HepG2 (cell line): ENCODE results near the gene NID1. TPM values are rescaled to one million over a fixed set of nuclear protein-coding genes. Genes with fewer than 3 reads are reported as not detected.

Source experiments
- ATAC-seq: fragments of 200-7000 bp; cut with Tn5 transposase; 3 replicates; pipeline ENCODE4 v1.9.1; 2020; ENCODE audit warnings: mild to moderate bottlenecking, moderate library complexity
- BruUV-seq: library from RNA; stranded (reverse); fragments of 400-500 nt; replicated peaks from 2 replicates; lab custom pipeline; 2021; lab: Mats Ljungman, UMichigan
- CTCF ChIA-PET: fragments of 300-600 bp; formaldehyde crosslinking; extraction: SDS; loops from one replicate; lab custom pipeline; 2021; ENCODE audit warnings: low total read pairs, inconsistent platforms, low intra/inter-chr PET ratio; lab: Yijun Ruan, JAX
- POLR2A ChIA-PET: fragments of 350-600 bp; sonication (Branson Sonifier 250); formaldehyde crosslinking; loops from one replicate; lab custom pipeline; 2020; ENCODE audit warnings: antibody characterized with exemption, inconsistent platforms; lab: Yijun Ruan, JAX
- DNase-seq: peaks from one replicate; pipeline ENCODE4 v3.0.0-alpha.2; 2015; ENCODE audit warnings: low spot score
- FAIRE-seq: peaks from 3 replicates; lab custom pipeline; 2011; peaks lifted over from hg19 to GRCh38; lab: Jason Lieb, UNC
- H2AFZ ChIP-seq: one replicate; pipeline ENCODE4 v1.6.1; 2011; ENCODE audit warnings: low read length, inconsistent platforms
- H3K27ac ChIP-seq: fragments of 300-600 bp; 3 replicates; pipeline ENCODE4 v1.8.0; 2011; ENCODE audit warnings: mixed run types, mild to moderate bottlenecking, mixed read lengths, low read length, inconsistent platforms; ENCODE audit not compliant: insufficient read depth; ENCODE audit errors: extremely low read length
- H3K27me3 ChIP-seq, 2 experiments: fragments of 200-600 bp in 1 of 2; 2 replicates in 1 of 2; 3 replicates in 1 of 2; pipeline versions ENCODE4 v1.6.0 to v1.8.0; 2011; ENCODE audit warnings: low read length in 2 of 2, mild to moderate bottlenecking in 2 of 2, moderate library complexity in 2 of 2, inconsistent platforms in 1 of 2; ENCODE audit not compliant: insufficient read depth in 2 of 2, control insufficient read depth in 1 of 2
- H3K36me3 ChIP-seq, 2 experiments: fragments of 200-600 bp in 1 of 2; replicated peaks in 1 of 2; 2 replicates in 1 of 2; 3 replicates in 1 of 2; pipeline versions ENCODE4 v1.5.1 to v1.8.0; 2011; ENCODE audit warnings: low read length in 2 of 2, inconsistent platforms in 1 of 2; ENCODE audit not compliant: insufficient read depth in 2 of 2, control insufficient read depth in 1 of 2
- H3K4me1 ChIP-seq: 2 replicates; pipeline ENCODE4 v1.5.1; 2012; ENCODE audit warnings: low read length, inconsistent platforms; ENCODE audit not compliant: insufficient read depth
- H3K4me2 ChIP-seq: 2 replicates; pipeline ENCODE4 v1.6.0; 2011; ENCODE audit warnings: low read depth, low read length, inconsistent platforms
- H3K4me3 ChIP-seq, 3 experiments: fragments of 200-600 bp in 1 of 3; sonication (generic), shearing (Covaris generic) in 1 of 3; replicated peaks in 1 of 3; 2 replicates each; pipeline ENCODE4 v1.5.1; 2011 to 2016; ENCODE audit warnings: low read length in 3 of 3, inconsistent platforms in 2 of 3, low read depth in 2 of 3, mild to moderate bottlenecking in 2 of 3, control low read depth in 1 of 3, mixed read lengths in 1 of 3; ENCODE audit not compliant: insufficient read depth in 1 of 3
- H3K79me2 ChIP-seq: one replicate; pipeline ENCODE4 v1.6.1; 2011; ENCODE audit warnings: low read length, inconsistent platforms; ENCODE audit not compliant: insufficient read depth
- H3K9ac ChIP-seq: 2 replicates; pipeline ENCODE4 v1.6.0; 2011; ENCODE audit warnings: mild to moderate bottlenecking, low read depth, low read length, inconsistent platforms; ENCODE audit not compliant: insufficient read depth
- H3K9me3 ChIP-seq: 2 replicates; pipeline ENCODE4 v1.5.1; 2012; ENCODE audit warnings: mild to moderate bottlenecking, low read length
- H4K20me1 ChIP-seq: 2 replicates; pipeline ENCODE4 v1.6.0; 2011; ENCODE audit warnings: inconsistent platforms, mild to moderate bottlenecking, low read length, moderate library complexity; ENCODE audit not compliant: insufficient read depth
- AHDC1 ChIP-seq: sonication (generic); formaldehyde crosslinking; IDR thresholded peaks from 2 replicates; pipeline ENCODE4 v1.5.1; 2020; ENCODE audit warnings: mild to moderate bottlenecking, missing genetic modification reagents, borderline replicate concordance
- BRCA1 ChIP-seq: sonication (generic); formaldehyde crosslinking; IDR thresholded peaks from 2 replicates; pipeline ENCODE4 v1.4.0; 2020; ENCODE audit warnings: missing genetic modification reagents
- FOSL1 ChIP-seq: sonication (generic); formaldehyde crosslinking; IDR thresholded peaks from 2 replicates; pipeline ENCODE4 v1.9.0; 2021; ENCODE audit warnings: missing genetic modification reagents, borderline replicate concordance
- IRF2 ChIP-seq: IDR thresholded peaks from 2 replicates; pipeline ENCODE4 v1.6.1; 2018; ENCODE audit warnings: missing genetic modification reagents, missing compliant biosample characterization
- UBTF ChIP-seq: sonication (generic); formaldehyde crosslinking; IDR thresholded peaks from 2 replicates; pipeline ENCODE4 v1.4.0; 2020; ENCODE audit warnings: mild to moderate bottlenecking, missing genetic modification reagents
- ZMAT3 ChIP-seq: sonication (generic); formaldehyde crosslinking; conservative IDR thresholded peaks from 2 replicates; pipeline ENCODE4 v1.7.0; 2021; ENCODE audit warnings: missing genetic modification reagents
- ZNF274 ChIP-seq: sonication (generic); formaldehyde crosslinking; IDR thresholded peaks from 2 replicates; pipeline ENCODE4 v1.5.1; 2020; ENCODE audit warnings: mild to moderate bottlenecking, missing genetic modification reagents
- ZNF674 ChIP-seq: sonication (generic); formaldehyde crosslinking; IDR thresholded peaks from 2 replicates; pipeline ENCODE4 v1.5.0; 2020; ENCODE audit warnings: low read depth, mild to moderate bottlenecking, missing genetic modification reagents
- WGBS: methylation state at CpG from one replicate; pipeline ENCODE4 v1.1.6; 2017; ENCODE audit warnings: low lambda C conversion rate; 5-methylcytosine and 5-hydroxymethylcytosine counted together
- in situ Hi-C: cut with HindIII; loops from 2 replicates; pipeline ENCODE4 v1.10.0; 2017; ENCODE audit warnings: low pct_unique_long_range_greater_than_20kb; ENCODE audit not compliant: extremely low pct_ligation_motif_present
- intact Hi-C: fragments of 100-400 bp; cut with micrococcal nuclease; formaldehyde crosslinking; loops from one replicate; pipeline ENCODE4 v1.10.0; 2022; ENCODE audit not compliant: unreplicated experiment
- polyA plus RNA-seq, 8 experiments: library from polyadenylated mRNA; depleted of rRNA in 3 of 8; stranded (reverse) in 7 of 8; unstranded in 1 of 8; fragments of >200 nt; fragmentation: Illumina TruSeq in 4 of 8; extraction: Trizol in 4 of 8; gene quantifications; 2 replicates each; pipeline versions ENCODE4 v1.2.1 to v1.2.3, GENCODE V29; 2011 to 2016; ENCODE audit warnings: low read depth in 4 of 8, missing spikeins in 1 of 8, mixed read lengths in 1 of 8; ENCODE audit not compliant: insufficient read depth in 1 of 8
- total RNA-seq, 5 experiments: library from RNA; depleted of rRNA; stranded (reverse); fragments of >200 nt; fragmentation: Illumina TruSeq; extraction: Trizol; gene quantifications; 2 replicates each; pipeline ENCODE4 v1.2.3, GENCODE V29; 2016; ENCODE audit warnings: low read depth in 1 of 5

The NID1 gene
- total and polyA plus RNA-seq, 2 of the 13 experiments (the other 11 are each of a cell fraction or from before 2014, with no cell fraction given), result 50.2 to 56.1 TPM

- intact Hi-C loops, result no loop called here
- no peak for FAIRE-seq
- H3K4me2 ChIP-seq, result no peak overlapping the region
- ChIA-PET CTCF (no interaction called here), POLR2A (no interaction called here)
- ATAC-seq, result no peak
- no peaks in the 10 kb centered on the region for H3K27me3 ChIP-seq
- DNase-seq, result no peak
- in situ Hi-C loops, result no loop called here
- no peak overlapping the region for H3K27ac ChIP-seq
- no peaks in the 10 kb centered on the region for H3K4me1 ChIP-seq
- H3K9ac ChIP-seq, result no peak overlapping the region
- peaks cover 15 to 74% of the 10 kb centered on the region in 2 experiments for H3K36me3 ChIP-seq
- 100% methylated on average over 3 of the region's 4 CpGs for WGBS
- no TSS peak for BruUV-seq
- H4K20me1 ChIP-seq, result no peaks in the 10 kb centered on the region
- no peaks in the 10 kb centered on the region for H3K9me3 ChIP-seq
- H2AFZ ChIP-seq, result no peak overlapping the region
- no peaks in the 10 kb centered on the region for H3K79me2 ChIP-seq
- H3K4me3 ChIP-seq, result no peak overlapping the region
- TF ChIP-seq BRCA1 (no peak), AHDC1 (no peak), FOSL1 (CRISPR knock-in tag) (no peak), ZMAT3 (CRISPR knock-in tag) (no peak), IRF2 (CRISPR knock-in tag) (no peak), ZNF274 (CRISPR knock-in tag) (no peak), ZNF674 (CRISPR knock-in tag) (no peak), UBTF (CRISPR knock-in tag) (no peak)
- TF ChIP-seq, all 625 proteins: peak for 0
Observed at GRCh38 chr1:236013330-236013729, 51.6 kb downstream of the NID1 start.
